Adrenal gland (tissue), 5 donors: ENCODE measurements around the gene FHAD1.

Source experiments
- POLR2A ChIP-seq, 2 donors: fragments of 450-650 bp; IDR thresholded peaks; one replicate each; pipeline ENCODE4 v1.6.1; 2017; ENCODE audit warnings: antibody characterized with exemption in 2 of 2, mild to moderate bottlenecking in 2 of 2, moderate library complexity in 1 of 2
- TF ChIP-seq, protein P1 (sequence below), 6 experiments: fragments of 450-650 bp in 4 of 6; fragments of 200-600 bp in 2 of 6; sonication (generic) in 1 of 6; IDR thresholded peaks; 1 replicate in 5 of 6; 2 replicates in 1 of 6; pipeline versions ENCODE4 v1.5.1 to v1.8.0; 2016 to 2021; ENCODE audit warnings: antibody characterized with exemption in 6 of 6, mild to moderate bottlenecking in 2 of 6, moderate library complexity in 1 of 6
- donor health status: DM: no; HTN: no; CAD: no.

GRCh38 chr1:15334995-15335394 is 88.0 kb downstream of the FHAD1 start:
- TF ChIP-seq, protein P1, sequence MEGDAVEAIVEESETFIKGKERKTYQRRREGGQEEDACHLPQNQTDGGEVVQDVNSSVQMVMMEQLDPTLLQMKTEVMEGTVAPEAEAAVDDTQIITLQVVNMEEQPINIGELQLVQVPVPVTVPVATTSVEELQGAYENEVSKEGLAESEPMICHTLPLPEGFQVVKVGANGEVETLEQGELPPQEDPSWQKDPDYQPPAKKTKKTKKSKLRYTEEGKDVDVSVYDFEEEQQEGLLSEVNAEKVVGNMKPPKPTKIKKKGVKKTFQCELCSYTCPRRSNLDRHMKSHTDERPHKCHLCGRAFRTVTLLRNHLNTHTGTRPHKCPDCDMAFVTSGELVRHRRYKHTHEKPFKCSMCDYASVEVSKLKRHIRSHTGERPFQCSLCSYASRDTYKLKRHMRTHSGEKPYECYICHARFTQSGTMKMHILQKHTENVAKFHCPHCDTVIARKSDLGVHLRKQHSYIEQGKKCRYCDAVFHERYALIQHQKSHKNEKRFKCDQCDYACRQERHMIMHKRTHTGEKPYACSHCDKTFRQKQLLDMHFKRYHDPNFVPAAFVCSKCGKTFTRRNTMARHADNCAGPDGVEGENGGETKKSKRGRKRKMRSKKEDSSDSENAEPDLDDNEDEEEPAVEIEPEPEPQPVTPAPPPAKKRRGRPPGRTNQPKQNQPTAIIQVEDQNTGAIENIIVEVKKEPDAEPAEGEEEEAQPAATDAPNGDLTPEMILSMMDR (IDR thresholded peaks at IDR 0.05), result no peak
- no peak for TF ChIP-seq POLR2A (IDR thresholded peaks at IDR 0.05)
